ENCODE data around the gene KIF1B.
"Not testable (repeated sequence)": the region's sequence is repeated elsewhere in the genome, so short reads cannot be mapped to it uniquely, and the experiment has no call there.

Gene KIF1B

DNA sequence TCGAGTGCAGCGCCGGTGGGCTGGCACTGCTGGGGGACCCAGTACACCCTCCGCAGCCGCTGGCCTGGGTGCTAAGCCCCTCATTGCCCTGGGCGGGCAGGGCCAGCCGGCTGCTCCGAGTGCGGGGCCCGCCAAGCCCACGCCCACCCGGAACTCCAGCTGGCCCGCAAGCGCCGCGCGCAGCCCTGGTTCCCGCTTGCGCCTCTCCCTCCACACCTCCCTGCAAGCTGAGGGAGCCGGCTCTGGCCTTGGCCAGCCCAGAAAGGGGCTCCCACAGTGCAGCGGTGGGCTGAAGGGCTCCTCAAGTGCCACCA is 216.1 kb downstream of the KIF1B start:
- DNase-seq (ENCODE audit: low read depth), result not testable (repeated sequence)

DNA sequence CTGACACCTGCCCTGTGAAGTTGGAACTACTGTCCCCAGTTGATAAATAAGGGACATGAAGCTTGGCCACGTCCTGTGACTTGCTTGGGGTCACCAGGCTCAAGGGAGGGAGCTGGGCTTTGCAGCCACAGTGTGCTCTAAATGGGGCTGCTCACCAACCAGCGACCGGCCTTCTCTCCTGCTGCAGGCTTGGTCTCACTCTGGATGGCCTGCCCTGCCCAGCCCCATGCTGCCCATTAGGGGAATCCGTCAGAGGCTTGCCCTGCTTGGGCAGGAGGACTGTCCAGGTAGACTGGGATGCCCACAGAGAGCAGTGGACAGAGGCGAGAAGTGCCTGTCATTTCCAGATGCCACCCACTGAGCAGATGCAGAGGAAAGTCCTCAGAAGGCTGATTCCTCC is 218.6 kb downstream of the KIF1B start:
- DNase-seq (ENCODE audit: low read depth), result no peak

DNA sequence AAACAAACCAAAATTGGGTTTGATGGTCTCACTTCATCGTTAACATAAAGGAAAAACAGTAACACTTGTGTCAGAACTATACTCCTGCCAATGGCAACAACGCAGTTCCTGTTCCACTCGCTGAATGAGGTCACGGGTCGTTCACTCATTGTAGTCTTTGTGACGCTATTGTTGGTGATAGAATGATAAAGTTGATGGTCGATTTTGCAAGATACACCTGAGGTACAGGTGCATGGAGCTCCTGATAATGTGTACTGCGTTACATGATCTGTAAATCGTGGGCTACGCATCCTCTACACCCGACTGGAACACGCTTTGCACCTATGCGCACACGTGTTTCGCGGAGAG is 219.5 kb downstream of the KIF1B start:
- no peak for DNase-seq (ENCODE audit: low read depth)

DNA sequence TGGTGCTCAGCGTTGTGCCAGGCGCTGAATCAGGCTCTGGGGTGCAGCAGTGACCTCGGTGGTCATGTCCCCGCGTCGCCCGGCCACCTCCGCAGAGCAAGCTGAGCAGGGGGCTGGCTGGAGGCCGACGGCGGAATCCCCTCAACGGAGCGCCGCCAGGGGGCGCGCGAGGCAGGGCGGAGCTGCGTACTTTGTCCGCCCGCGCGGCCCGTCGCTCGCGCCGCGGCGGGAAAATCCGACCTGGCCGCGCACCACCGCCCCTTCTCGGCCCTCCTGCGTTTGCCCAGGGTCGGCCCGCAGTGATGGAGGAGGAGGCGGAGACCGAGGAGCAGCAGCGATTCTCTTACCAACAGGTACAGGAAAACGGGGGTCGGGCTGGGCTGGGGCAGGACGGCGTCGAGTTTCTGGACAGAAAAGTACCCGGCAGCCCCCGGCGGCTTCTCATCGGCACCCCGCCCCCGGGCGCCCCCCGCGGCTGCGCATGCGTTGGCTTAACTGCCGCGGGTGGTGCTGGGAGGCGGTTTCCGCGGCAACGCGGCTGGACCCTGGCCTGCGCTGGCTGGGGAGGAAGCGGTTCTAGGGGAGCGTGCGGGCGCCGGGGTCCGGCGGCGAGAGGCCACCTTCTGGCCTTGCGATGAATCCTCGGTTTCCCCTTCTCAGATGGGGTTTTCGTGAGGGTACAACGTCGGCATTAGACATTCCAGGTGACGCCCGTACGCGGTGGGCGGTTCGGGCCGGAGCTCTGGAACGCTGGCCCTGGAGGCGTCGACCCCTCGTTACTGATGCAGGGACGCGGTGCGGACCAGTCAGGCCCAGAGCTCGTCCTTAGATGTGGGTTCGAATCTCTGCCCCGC is 220.1 kb downstream of the KIF1B start, which contains the start of gene CENPS:
Gene CENPS (plus strand): TSS at position 218 of the 854 bp plus-strand sequence. CDS start 85 bp downstream, at position 303.
- DNase-seq (ENCODE audit: low read depth), result peak; percentile 50
